GM18507 (cell line): ENCODE results near the gene MAN2A1.

ENCODE experiments used
- DNase-seq: peaks from one replicate; pipeline ENCODE4 v3.0.0; 2011; ENCODE audit warnings: low read depth; ENCODE audit not compliant: insufficient read length; ENCODE audit errors: extremely low spot score
- FAIRE-seq: peaks from 2 replicates; lab custom pipeline; 2011; peaks lifted over from hg19 to GRCh38; lab: Jason Lieb, UNC

The MAN2A1 gene

GRCh38 chr5:109689740-109690241, at the start of gene MAN2A1:
Gene MAN2A1, plus strand, starts transcription at chr5:109689927. Its CDS starts 491 bp downstream, at chr5:109690418.
- no peak for FAIRE-seq
- DNase-seq, result no peak

- FAIRE-seq (no peak), DNase-seq (no peak)
Measured at GRCh38 chr5:109640976-109641375, 48.8 kb upstream of the MAN2A1 start.

- no peak for DNase-seq
- no peak for FAIRE-seq
Measured at GRCh38 chr5:109643791-109644350, 45.9 kb upstream of the MAN2A1 start.

- DNase-seq, result no peak
- no peak for FAIRE-seq
Measured at GRCh38 chr5:109644829-109645228, 44.9 kb upstream of the MAN2A1 start.

GRCh38 chr5:109645707-109646192, 44.0 kb upstream of the MAN2A1 start:
- no peak for DNase-seq
- no peak for FAIRE-seq

GRCh38 chr5:109649318-109649717, 40.4 kb upstream of the MAN2A1 start:
- FAIRE-seq, result no peak
- no peak for DNase-seq

GRCh38 chr5:109650493-109650892, 39.2 kb upstream of the MAN2A1 start:
- FAIRE-seq (no peak), DNase-seq (no peak)

GRCh38 chr5:109652096-109652495, 37.6 kb upstream of the MAN2A1 start:
- DNase-seq (no peak), FAIRE-seq (no peak)

- DNase-seq, result no peak
- no peak for FAIRE-seq
Measured at GRCh38 chr5:109653042-109653441, 36.7 kb upstream of the MAN2A1 start.

GRCh38 chr5:109653561-109654239, 36.0 kb upstream of the MAN2A1 start:
- DNase-seq, result no peak
- FAIRE-seq, result no peak

- DNase-seq (no peak), FAIRE-seq (no peak)
Measured at GRCh38 chr5:109654455-109654854, 35.3 kb upstream of the MAN2A1 start.

- no peak for FAIRE-seq
- DNase-seq, result no peak
Measured at GRCh38 chr5:109655841-109656240, 33.9 kb upstream of the MAN2A1 start.

- DNase-seq, result no peak
- no peak for FAIRE-seq
Measured at GRCh38 chr5:109656829-109657228, 32.9 kb upstream of the MAN2A1 start.

GRCh38 chr5:109659901-109660300, 29.8 kb upstream of the MAN2A1 start:
- DNase-seq (no peak), FAIRE-seq (no peak)

GRCh38 chr5:109660301-109660700, 29.4 kb upstream of the MAN2A1 start:
- FAIRE-seq, result no peak
- DNase-seq, result no peak

GRCh38 chr5:109668237-109668636, 21.5 kb upstream of the MAN2A1 start:
- FAIRE-seq, result no peak

GRCh38 chr5:109668668-109669422, 20.9 kb upstream of the MAN2A1 start:
- DNase-seq, result no peak
- FAIRE-seq, result no peak

More at GRCh38 chr5:109668237-109668636, 21.5 kb upstream of the MAN2A1 start:
- no peak for DNase-seq

- FAIRE-seq, result no peak
- DNase-seq, result no peak
Measured at GRCh38 chr5:109669991-109670706, 19.6 kb upstream of the MAN2A1 start.

- FAIRE-seq (no peak), DNase-seq (no peak)
Measured at GRCh38 chr5:109671136-109671535, 18.6 kb upstream of the MAN2A1 start.

- FAIRE-seq, result no peak
- DNase-seq, result no peak
Measured at GRCh38 chr5:109674596-109674995, 15.1 kb upstream of the MAN2A1 start.
